ENCODE results near the gene STAG1. TPM values are rescaled to one million over a fixed set of nuclear protein-coding genes. Genes with fewer than 3 reads are reported as not detected.

Gene STAG1
- total and polyA plus RNA-seq, 2 experiments from 2014 or later = 9.0 to 21.9 TPM

DNA sequence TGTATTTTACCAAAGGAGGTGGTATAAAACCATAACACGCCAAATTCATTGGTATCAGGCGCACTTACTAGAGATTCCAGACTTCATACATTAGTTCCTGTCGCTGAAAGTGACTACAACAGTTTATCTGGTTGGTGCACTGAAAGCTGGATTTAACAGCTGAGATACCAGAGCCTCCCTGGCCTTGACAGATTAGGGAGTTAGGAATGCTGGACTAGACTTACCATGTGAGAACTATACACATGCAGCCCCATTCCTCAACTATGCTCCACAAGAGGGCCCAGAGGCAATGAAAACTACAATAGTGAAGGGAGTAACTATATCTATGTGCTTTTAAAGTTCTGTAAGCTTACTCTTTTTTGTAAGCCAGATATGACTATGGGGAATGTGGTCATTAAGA is 174.4 kb downstream of the STAG1 start (continued):
- TF ChIP-seq, protein P1, sequence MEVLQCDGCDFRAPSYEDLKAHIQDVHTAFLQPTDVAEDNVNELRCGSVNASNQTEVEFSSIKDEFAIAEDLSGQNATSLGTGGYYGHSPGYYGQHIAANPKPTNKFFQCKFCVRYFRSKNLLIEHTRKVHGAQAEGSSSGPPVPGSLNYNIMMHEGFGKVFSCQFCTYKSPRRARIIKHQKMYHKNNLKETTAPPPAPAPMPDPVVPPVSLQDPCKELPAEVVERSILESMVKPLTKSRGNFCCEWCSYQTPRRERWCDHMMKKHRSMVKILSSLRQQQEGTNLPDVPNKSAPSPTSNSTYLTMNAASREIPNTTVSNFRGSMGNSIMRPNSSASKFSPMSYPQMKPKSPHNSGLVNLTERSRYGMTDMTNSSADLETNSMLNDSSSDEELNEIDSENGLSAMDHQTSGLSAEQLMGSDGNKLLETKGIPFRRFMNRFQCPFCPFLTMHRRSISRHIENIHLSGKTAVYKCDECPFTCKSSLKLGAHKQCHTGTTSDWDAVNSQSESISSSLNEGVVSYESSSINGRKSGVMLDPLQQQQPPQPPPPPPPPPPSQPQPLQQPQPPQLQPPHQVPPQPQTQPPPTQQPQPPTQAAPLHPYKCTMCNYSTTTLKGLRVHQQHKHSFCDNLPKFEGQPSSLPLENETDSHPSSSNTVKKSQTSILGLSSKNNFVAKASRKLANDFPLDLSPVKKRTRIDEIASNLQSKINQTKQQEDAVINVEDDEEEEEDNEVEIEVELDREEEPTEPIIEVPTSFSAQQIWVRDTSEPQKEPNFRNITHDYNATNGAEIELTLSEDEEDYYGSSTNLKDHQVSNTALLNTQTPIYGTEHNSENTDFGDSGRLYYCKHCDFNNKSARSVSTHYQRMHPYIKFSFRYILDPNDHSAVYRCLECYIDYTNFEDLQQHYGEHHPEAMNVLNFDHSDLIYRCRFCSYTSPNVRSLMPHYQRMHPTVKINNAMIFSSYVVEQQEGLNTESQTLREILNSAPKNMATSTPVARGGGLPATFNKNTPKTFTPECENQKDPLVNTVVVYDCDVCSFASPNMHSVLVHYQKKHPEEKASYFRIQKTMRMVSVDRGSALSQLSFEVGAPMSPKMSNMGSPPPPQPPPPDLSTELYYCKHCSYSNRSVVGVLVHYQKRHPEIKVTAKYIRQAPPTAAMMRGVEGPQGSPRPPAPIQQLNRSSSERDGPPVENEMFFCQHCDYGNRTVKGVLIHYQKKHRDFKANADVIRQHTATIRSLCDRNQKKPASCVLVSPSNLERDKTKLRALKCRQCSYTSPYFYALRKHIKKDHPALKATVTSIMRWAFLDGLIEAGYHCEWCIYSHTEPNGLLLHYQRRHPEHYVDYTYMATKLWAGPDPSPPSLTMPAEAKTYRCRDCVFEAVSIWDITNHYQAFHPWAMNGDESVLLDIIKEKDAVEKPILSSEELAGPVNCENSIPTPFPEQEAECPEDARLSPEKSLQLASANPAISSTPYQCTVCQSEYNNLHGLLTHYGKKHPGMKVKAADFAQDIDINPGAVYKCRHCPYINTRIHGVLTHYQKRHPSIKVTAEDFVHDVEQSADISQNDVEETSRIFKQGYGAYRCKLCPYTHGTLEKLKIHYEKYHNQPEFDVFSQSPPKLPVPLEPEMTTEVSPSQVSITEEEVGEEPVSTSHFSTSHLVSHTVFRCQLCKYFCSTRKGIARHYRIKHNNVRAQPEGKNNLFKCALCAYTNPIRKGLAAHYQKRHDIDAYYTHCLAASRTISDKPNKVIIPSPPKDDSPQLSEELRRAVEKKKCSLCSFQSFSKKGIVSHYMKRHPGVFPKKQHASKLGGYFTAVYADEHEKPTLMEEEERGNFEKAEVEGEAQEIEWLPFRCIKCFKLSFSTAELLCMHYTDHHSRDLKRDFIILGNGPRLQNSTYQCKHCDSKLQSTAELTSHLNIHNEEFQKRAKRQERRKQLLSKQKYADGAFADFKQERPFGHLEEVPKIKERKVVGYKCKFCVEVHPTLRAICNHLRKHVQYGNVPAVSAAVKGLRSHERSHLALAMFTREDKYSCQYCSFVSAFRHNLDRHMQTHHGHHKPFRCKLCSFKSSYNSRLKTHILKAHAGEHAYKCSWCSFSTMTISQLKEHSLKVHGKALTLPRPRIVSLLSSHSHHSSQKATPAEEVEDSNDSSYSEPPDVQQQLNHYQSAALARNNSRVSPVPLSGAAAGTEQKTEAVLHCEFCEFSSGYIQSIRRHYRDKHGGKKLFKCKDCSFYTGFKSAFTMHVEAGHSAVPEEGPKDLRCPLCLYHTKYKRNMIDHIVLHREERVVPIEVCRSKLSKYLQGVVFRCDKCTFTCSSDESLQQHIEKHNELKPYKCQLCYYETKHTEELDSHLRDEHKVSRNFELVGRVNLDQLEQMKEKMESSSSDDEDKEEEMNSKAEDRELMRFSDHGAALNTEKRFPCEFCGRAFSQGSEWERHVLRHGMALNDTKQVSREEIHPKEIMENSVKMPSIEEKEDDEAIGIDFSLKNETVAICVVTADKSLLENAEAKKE (CRISPR knock-in tag; IDR thresholded peaks at IDR 0.05) = no peak

- no peak overlapping the region for H3K4me3 Mint-ChIP-seq
- Histone ChIP-seq H3K4me1 (ENCODE audit: insufficient read depth) (peaks cover 3% of the 10 kb centered on the region; the same call in 1 of the 2 replicates), H3K27ac (ENCODE audit: low read depth) (no peak overlapping the region), H3K4me3 (no peak overlapping the region), H3K4me2 (no peak overlapping the region), H2AFZ (no peak overlapping the region), H3K27me3 (ENCODE audit: insufficient read depth) (no peaks in the 10 kb centered on the region), H3K79me2 (replicated peaks; ENCODE audit: insufficient read depth) (0 out of 2 replicates have a peak, but pooled peaks cover 4% of the 10 kb centered on the region), H3F3A (replicated peaks; ENCODE audit: low read depth) (no peaks in the 10 kb centered on the region), H3K9me2 (ENCODE audit: insufficient read depth) (no peaks in the 10 kb centered on the region), H3K36me3 (ENCODE audit: insufficient read depth) (no peaks in the 10 kb centered on the region), H4K20me1 (replicated peaks; ENCODE audit: insufficient read depth) (no peaks in the 10 kb centered on the region)
- TF ChIP-seq CREB1 (CRISPR knock-in tag; IDR thresholded peaks at IDR 0.05; ENCODE audit: low read depth) (no peak), REST (IDR thresholded peaks at IDR 0.05; ENCODE audit: unreplicated experiment) (no peak), POLR2AphosphoS5 (IDR thresholded peaks at IDR 0.05; ENCODE audit: low read depth) (no peak), ZNF331 (CRISPR knock-in tag; IDR thresholded peaks at IDR 0.05; ENCODE audit: low read depth) (no peak)
- TF ChIP-seq, protein P2, sequence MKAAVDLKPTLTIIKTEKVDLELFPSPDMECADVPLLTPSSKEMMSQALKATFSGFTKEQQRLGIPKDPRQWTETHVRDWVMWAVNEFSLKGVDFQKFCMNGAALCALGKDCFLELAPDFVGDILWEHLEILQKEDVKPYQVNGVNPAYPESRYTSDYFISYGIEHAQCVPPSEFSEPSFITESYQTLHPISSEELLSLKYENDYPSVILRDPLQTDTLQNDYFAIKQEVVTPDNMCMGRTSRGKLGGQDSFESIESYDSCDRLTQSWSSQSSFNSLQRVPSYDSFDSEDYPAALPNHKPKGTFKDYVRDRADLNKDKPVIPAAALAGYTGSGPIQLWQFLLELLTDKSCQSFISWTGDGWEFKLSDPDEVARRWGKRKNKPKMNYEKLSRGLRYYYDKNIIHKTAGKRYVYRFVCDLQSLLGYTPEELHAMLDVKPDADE (IDR thresholded peaks at IDR 0.05) = no peak
- H3K9me3 Mint-ChIP-seq = no peaks in the 10 kb centered on the region
- H3K27me3 Mint-ChIP-seq (ENCODE audit: insufficient read depth, low read depth, poor library complexity) = no peaks in the 10 kb centered on the region
- ATAC-seq (no peak), DNase-seq (ENCODE audit: low spot score) (no peak)
- no peaks in the 10 kb centered on the region for H3K4me1 Mint-ChIP-seq
- H3K36me3 Mint-ChIP-seq (ENCODE audit: low read depth) = no peaks in the 10 kb centered on the region
- no peak overlapping the region for H3K27ac Mint-ChIP-seq
Measured at GRCh38 chr3:136576279-136577009, 175.7 kb downstream of the STAG1 start.
